HG03442 (cell line): ENCODE measurements around the gene UMPS.

Source experiments
- ATAC-seq: cut with Tn5 transposase; IDR thresholded peaks from one replicate; pipeline ENCODE4 v1.9.1; 2021; ENCODE audit warnings: mild to moderate bottlenecking, moderate library complexity; ENCODE audit not compliant: unreplicated experiment

Gene UMPS

DNA sequence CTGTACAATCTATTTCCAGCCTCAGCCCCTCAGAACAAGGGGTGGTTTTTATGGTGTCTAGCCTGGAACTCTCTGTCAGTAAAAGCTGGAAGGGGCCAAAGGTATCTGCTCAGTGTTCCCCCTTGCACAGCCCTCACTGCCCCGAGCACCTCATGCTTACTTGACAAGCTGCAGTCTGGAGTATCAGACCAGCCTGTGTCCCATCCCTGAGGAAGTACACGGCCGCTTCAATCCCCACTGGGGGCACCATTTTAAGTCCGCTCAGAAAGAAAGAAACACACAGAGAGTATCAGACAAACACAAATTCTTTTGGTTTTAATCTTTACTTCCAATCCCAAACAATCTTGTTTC, 32.4 kb downstream of the UMPS start:
- no peak for ATAC-seq

DNA sequence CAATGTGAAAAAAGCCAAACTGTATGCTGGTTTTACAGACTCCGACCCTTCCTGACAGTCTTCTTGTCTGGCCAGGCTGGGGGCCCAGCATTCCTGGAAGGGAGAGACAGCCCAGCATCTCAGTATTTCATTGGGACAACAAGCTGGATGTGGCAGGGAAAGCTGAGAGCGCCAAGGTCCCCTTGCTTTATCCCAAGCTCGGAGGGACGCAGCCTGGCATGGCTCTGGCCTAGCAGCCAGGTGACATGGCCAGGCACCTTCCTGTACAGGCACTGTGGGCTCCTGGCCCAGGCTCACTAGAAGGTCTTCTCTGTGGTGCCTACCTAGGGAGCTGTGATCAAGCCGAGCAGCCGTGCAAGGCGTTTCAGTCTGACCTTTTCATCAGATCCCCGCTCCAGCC, 33.0 kb downstream of the UMPS start:
- no peak for ATAC-seq

DNA sequence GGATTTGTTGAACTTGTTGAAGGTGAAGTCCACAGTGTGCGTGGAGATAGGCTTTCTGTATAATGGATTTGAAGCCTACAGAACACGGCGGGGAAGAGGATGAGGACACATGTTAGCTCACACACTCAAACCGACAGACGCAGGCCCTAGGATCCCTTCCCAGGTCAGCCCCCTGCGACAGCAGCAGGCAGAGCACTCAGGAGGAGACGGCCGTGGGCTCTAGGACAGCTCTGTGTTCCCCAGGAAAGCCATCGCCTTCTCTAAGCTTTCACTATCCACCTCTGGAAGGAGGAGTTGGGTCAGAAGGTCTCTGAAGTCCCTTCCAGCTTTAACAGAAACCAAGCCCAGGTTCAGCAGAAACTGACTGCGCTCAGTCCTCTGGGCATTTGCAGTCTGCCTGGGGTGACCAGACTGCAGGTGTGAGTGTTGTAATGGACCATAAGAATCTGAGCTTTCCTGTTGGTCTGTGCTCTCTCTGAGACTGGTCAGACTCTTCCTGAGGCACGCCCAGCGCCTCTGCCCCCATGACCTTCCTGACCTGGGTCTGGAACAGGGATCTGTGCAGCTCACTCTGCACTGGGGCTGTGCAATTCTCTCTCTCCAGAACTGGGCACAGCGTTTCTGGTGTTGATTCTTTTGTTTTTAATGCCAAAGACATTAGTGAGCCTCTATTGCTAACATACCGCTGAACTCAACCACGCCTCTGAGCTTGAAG, 33.5 kb downstream of the UMPS start:
- ATAC-seq = no peak

DNA sequence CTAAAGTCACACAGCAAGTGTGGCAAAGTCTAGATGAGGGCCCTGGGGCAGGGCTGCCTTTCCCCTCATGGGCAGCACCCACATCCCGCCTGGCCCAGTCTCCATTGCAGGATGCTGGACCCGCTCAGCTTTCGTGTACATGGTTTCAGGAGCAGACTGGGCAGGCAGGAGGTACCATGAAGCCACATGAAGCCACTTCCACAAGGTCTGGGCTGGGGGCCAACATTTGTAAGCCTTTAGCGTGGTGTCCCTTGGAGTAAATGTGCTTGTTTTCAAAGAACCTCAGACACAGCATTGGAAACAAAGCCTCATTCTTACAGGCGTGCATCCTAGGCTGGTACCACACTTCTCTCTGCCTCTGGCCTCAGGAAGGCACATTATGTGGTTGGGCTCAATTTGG, 34.5 kb downstream of the UMPS start:
- no peak for ATAC-seq

DNA sequence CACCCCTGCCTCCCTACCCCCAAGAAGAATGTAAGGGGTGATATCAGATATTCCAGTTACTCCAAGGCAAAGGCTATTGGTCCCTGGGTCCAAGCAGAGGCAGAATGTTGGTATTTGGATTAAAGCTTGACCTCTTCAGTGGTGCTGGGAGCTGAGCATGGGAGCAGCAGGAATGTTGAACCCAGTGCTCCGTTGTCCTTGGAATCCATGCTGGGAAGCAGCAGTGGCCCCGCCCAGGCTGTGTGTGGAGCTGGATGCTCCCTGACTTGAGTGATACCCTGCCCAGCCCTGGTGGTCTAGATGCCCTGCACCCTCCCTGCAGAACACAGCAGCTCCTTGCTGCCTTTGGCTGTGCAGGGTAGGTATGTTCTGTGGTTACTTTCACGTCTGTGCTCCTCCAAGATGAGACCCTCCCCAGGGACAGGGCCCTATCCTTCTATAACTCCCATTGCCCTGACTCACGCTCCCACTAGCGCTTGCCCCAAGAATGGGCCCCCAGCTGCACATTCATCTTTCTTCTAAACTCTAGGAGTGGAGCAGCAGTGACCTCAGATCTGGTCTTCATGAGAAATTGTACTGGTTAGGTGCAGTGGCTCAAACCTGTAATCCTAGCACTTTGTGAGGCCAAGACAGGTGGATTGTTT, 35.1 kb downstream of the UMPS start:
- no peak for ATAC-seq

DNA sequence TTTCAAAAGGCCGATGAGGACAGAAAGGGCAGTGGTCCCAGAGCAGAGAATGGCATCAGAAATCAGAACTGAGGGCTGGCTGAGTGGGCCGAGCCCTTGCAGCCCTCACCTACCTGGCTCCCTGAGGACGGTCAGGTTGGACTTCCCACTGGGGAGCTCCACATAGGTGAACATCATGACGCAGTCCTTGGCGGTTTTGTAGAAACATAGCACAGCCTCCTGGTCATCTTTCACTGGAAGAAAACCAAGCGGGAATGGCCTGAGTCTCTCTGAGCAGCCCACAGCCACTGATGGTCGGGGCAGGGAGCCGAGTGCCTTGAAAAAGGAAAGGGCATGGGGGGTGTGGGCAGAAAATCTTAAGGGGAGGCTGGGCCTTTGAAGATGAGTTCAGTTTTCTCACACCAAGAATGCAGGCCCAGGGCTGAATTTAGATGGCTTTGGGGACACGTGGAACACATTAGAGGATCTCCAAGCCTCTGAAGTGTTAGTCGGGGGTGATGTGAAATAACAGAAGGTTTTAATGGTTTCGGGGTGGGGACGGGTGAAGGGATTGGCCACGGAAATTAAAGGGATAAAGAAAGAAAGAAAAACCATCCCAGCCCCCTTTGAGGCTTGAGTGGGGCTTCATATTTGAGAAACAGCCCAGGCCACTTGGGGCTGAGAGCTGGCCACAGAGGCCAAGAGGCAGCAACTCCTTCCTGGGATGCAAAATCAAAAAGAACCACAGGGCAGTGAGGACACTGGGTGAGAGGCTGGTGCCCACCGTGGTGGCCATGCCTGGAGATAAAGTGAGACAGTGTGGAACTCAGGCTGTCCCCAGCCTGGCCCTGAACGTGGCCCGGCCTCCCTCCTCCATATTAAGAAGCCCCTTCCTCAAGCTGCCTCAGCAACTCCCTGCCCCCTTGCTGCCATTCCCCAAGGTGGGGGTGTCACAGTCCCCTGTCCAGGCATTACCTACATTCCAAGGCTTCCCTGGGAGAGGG, 36.2 kb downstream of the UMPS start:
- no peak for ATAC-seq

DNA sequence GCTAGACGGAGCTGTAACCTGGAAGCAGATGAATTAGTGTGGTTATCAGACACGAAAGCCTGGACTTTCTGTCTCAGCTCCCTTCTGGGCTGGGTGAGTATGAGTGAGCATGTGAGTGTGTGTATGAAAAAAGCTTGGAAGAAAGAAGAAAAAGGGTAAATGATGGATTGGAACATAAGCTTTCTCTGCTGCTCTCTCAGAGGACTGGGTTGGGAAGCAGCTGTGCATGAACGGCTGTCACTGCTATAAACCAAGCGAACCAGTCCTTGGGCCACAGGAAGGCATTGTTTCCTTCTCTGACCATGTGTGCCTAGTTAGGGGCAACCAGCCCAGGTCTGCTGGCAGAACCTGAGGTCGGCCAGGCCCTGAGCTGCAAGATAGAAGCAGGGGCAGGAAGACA, 37.0 kb downstream of the UMPS start:
- no peak for ATAC-seq

DNA sequence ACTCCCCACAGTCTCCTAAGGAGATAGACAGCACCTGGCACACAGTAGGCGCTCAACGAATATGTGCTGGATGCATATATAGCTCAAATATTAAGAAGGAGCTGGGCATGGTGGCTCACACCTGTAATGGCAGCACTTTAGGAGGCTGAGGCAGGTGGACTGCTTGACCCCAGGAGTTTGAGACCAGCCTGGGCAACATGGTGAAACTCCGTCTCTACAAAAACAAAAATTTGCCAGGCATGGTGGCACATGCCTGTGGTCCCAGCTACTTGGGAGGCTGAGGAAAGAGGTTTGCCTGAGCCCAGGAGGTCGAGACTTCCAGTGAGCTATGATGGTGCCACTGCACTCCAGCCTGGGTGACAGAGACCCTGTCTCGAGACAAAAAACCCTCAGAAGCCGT, 37.4 kb downstream of the UMPS start:
- no peak for ATAC-seq

DNA sequence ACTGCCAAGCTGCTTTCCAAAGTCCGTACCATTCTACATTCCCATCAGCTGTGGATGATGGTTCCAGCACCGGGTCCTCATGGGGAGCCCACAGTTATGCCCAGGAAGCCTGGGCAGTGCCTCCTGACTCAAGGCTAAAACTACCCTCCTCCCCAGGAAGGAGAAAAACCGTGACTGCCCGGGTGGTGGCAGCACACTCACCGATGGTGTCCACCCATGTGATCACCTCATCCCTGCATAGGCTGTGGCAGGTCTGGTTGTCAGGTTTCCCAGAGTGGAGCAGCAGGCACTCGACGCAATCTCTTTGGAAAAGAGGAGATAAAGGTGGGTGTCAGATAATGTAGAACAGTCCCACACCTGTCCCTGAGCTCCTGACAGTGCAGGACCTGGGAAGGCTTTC, 38.6 kb downstream of the UMPS start:
- peak; percentile 64 for ATAC-seq

DNA sequence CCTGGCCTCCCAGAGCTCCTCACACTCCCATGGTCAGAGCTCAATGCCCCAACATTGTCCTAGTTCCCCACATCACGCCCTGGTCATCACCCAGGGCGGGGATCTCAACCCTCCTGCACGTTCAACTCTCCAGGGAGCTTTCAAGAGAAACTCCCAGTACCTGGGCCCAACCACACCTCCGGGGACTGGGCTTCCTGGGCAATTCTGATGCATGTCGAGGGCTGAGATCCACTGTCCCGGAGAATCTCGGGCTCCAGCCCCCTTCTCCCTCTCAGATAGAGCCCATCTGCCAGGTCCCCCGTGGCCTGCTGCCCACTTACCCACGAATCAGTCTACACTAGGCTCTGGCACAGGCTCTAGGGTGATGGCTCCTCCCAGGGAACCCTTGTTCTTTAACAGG, 39.2 kb downstream of the UMPS start:
- ATAC-seq = no peak

DNA sequence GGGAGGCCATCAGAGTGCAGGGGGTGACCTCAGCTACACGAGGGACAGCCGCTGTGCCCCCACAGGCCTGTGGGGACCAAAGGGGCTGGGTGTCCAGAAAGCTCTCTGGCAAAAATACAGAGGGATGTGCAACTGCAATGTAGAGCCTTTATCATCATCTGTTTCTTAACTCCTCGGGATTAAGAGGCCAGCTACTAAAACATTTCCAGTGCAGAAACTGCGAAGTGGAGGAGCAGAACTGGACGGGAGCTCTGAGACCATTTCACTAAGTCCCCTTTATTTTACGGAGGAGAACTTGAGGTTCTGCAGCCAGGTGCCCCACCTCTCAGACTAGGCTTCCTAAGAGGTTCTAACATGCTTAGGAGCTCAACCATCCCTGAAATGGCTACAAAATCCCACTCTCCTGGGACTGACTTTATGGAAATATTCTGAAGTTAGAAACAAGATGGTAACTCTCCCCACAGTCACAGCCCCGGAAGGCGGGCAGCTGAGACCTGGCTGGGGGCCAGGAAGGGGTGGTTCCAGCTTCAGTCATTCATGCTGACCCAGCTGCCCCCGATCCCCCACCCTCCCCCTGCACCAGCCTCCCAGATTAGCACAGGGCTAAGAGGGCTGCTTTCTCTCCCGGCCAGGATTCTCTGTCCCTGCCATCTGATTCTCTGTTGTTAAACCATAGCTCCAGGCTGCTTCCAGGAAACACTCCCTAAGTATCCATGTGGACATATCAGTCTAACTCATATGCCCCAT, 40.3 kb downstream of the UMPS start:
- ATAC-seq = no peak

DNA sequence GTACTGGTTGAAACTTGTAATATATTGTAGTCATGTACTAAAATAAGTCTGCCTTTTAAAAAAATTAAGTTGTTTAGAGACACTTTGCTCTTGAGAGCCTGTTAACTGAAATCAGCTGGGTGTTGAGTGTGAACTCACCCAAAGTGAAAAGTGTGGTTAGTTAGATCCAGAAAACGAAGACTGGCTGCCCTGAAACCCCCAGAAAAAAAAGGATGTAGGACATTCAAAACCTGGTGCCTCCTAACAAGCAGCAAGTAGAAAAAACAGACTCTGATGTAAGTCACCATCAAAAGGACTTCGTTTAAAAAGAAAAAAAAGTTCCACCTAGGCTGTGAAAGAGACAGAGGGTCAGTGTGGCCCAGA, 40.8 kb downstream of the UMPS start:
- ATAC-seq = no peak

DNA sequence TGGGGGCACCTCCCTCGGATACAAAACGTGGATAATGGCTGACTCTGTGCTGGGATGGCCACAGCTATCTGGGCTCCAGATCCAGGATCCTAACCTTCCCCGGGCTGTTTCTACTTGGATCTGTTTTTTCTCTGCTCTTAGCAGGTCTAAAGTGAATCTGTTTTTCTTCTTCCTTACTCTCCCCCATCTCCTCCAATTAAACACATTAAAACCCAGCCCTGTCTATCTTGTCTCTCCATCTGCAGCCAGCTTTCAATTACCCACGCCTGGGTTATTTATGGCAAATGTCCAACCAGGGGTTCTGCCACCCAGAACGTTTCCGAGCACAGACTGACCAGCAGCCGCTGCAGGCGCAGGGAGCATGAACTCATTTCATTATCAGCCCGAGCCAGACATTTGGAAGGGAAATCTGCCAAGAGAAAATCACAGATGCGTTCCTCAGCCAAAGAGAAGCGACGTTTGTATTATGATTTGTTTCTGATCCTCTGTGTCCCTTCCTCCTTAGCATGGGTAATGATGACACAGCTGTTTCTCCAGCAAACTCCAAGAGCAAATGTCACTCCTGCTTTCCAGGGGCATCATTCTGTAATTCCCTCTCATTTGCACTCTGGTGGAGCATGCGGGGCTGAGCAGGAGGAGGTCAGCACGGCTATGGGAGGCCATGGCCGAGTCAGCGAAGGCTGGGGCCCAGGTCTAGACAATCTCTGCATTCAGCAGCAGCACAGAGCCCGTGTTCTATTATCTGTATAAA, 42.0 kb downstream of the UMPS start:
- no peak for ATAC-seq

DNA sequence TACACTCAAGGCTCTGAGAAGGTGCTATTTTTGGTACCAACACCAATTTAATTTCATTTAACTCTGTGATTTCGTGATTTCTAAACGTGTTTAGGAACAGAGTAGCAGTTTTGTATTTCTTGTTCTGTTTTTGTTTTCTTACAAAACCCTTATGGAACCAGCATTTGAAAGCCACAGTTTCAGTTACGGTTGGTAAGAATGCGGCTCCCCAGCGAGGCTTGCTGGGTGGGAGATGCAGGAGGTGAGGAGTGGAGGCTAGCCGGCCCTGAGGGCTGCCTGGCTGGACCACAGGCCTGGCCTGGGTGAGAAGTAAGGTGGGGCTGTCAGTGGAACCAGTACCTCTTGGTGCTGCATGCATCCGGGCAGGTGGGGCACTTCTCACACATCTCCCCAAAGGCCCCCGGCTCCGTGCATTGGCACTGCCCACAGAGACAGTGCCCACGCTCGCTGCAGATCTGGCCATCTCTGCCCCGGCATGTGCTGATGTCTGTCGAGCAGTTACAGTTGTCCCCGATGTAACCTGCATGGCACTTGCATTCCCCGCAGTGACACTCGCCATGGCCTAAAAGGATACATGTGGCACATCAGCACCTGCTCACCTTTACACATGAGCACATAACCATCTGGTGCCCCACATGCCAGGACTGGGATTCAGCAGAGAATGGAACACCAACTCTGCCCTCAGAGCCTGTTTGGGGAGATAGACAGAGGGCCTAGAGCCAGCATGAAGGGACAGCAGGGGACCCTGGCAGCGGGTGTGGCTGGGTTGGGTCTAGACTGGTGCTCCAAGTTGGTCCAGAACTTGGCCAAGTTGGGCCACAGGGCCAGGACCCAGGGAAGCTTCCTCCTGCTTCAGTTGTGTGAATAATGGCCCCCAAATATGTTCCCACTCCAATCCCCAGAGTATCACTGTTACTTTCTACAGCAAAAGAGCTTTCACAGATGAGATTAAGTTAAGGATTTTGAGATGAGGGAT, 43.4 kb downstream of the UMPS start:
- ATAC-seq = no peak

DNA sequence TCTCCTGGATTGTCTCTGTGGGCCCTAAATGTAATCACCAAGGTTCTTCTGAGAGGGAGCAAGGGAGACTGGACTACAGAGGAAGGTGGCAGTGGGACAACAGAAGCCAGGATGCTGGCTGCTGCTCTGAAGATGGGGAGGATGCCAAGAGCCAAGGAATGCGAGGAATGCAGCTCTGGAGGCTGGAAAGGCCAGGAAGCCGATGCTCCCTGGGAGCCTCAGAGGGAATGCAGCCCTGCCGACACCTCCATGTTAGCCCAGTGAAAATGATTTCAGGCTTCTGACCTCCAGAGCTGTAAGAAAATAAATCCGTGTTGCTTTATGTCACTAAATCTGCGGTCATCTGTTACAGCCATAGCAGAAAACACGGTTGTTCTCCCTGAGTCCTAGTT, 44.1 kb downstream of the UMPS start:
- ATAC-seq = no peak

DNA sequence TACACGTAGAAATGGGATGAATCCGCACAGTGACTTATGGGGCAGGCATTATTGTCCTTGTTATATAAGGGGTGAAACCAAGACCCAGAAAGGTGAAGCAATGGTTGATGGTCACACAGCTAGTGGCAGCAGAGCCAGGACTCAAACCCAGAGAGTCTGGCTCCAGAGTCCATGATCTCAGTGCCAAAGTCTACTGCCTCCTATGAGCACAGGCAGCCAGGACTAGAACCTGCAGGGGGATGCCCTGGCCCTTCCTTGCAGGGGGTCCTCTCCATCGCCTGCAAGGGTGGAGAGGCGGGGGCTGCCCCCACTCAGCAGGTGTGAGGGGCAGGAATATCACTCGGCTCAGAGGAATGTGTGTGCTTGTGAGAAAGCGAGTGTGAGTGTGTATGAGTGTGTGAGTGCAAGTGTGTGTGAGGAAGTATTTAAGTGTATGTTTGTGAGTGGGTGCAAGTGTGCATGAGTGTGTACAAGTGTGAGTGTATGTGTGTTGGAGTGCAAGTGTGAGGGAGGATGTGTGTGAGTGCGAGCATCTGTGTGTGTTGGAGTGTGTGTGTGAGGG, 44.7 kb downstream of the UMPS start:
- ATAC-seq = no peak

DNA sequence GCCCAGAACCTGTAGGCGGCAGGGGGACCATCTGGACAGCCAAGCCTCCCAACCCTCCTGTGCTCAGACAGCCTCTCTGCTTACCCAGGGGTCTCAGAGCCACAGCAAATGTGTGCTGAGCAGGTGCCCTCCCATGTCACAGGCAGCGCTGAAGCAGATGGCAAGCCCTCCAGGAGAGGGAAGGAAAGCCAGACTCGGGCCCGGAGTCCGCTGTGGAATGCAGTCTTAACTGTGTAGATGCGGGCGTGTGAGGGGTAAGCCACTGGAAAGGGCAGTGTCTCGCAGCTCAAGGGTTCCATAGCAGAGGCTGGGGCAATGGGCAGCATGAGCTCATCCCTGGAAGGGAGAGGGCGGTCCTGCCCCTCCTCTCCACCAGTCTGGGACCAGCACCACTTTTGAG, 45.6 kb downstream of the UMPS start:
- no peak for ATAC-seq

DNA sequence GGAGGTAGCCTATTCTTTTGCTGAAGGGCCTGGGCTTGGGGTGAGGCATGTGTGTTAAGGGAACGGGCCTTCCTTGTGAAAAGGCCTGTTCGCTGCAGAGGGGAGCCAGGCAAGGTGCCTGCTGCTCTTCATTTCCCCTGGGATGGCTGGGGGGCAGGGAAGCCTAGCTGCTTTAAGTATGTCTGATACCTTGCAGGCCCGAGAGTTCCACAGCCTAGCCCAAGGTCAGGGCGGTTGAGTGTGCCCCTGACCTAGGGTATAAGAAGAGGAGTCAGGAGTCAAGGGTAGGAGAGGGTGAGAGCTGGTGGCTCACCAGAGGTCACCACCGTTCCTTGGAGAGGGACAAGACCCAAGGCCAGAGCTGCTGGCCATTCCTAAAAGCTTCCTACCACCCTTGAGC, 46.6 kb downstream of the UMPS start:
- ATAC-seq = no peak
